Neural crest cell (in vitro differentiated cells): ENCODE results near the gene NEK11. TPM values are rescaled to one million over a fixed set of nuclear protein-coding genes. Genes with fewer than 3 reads are reported as not detected.

Experiments used
- DNase-seq: peaks from one replicate; pipeline ENCODE4 v3.0.0; 2021; ENCODE audit warnings: low read depth, mixed read lengths, low spot score
- H3K27ac Mint-ChIP-seq: one replicate; pipeline ENCODE4 v1.8.0; 2021; ENCODE audit warnings: mild to moderate bottlenecking, mixed read lengths; ENCODE audit not compliant: unreplicated experiment
- H3K27me3 Mint-ChIP-seq: 2 replicates; pipeline ENCODE4 v1.8.0; 2021; ENCODE audit warnings: low read depth, mild to moderate bottlenecking, mixed read lengths
- H3K36me3 Mint-ChIP-seq: 2 replicates; pipeline ENCODE4 v1.8.0; 2021; ENCODE audit warnings: low read depth, mild to moderate bottlenecking, mixed read lengths
- H3K4me1 Mint-ChIP-seq: 2 replicates; pipeline ENCODE4 v1.8.0; 2021; ENCODE audit warnings: mixed read lengths
- H3K4me3 Mint-ChIP-seq: one replicate; pipeline ENCODE4 v1.8.0; 2021; ENCODE audit warnings: mild to moderate bottlenecking, mixed read lengths
- H3K9me3 Mint-ChIP-seq: 2 replicates; pipeline ENCODE4 v1.8.0; 2021; ENCODE audit warnings: mixed read lengths
- CTCF ChIP-seq: fragments of 200-600 bp; sonication (generic); conservative IDR thresholded peaks from 2 replicates; pipeline ENCODE4 v1.5.0; 2021; ENCODE audit warnings: antibody characterized with exemption, mild to moderate bottlenecking
- total RNA-seq: library from RNA; stranded (reverse); gene quantifications from 2 replicates; pipeline ENCODE4 v1.2.1, GENCODE V29; 2021

Gene NEK11
- total RNA-seq, 1 donor from 2014 or later: 4.9 TPM

GRCh38 chr3:131067983-131068382, 41.3 kb downstream of the NEK11 start:
- DNase-seq: no peak
- no peak for TF ChIP-seq CTCF
- H3K4me3 Mint-ChIP-seq: no peak overlapping the region
- H3K36me3 Mint-ChIP-seq: peaks cover 5% of the 10 kb centered on the region
- H3K9me3 Mint-ChIP-seq: peaks cover 3% of the 10 kb centered on the region
- H3K27ac Mint-ChIP-seq: no peak overlapping the region
- H3K4me1 Mint-ChIP-seq: peaks cover 10% of the 10 kb centered on the region
- H3K27me3 Mint-ChIP-seq: no peaks in the 10 kb centered on the region

- TF ChIP-seq CTCF: no peak
- H3K4me3 Mint-ChIP-seq: no peak overlapping the region
- H3K36me3 Mint-ChIP-seq: no peaks in the 10 kb centered on the region
- H3K4me1 Mint-ChIP-seq: peaks cover 10% of the 10 kb centered on the region
- no peak overlapping the region for H3K27ac Mint-ChIP-seq
- no peak for DNase-seq
- H3K9me3 Mint-ChIP-seq: no peaks in the 10 kb centered on the region
- no peaks in the 10 kb centered on the region for H3K27me3 Mint-ChIP-seq
These were observed 45.5 kb downstream of the NEK11 start for GRCh38 chr3:131072099-131072559.

DNA sequence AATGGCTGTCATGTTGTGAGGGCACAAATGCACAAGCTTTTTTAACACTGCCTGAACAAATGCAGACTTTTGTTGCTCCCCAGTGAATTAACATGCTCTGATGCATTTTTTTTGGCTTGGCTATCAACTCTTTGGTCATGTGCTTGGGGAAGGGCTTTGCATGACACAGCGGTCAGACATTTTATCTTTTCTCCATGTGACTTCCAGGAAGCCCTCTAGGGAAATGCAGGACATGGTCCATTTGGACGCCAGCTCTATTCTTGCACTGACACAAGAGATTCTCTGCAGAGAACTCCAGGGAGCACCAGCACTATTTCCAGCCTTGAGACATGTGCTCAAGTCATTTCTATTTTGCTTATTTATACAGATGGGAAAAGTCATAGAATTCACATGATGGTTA, 46.2 kb downstream of the NEK11 start:
- H3K27ac Mint-ChIP-seq: no peak overlapping the region
- no peaks in the 10 kb centered on the region for H3K36me3 Mint-ChIP-seq
- no peak overlapping the region for H3K4me3 Mint-ChIP-seq
- TF ChIP-seq CTCF: no peak
- no peaks in the 10 kb centered on the region for H3K27me3 Mint-ChIP-seq
- H3K4me1 Mint-ChIP-seq: peaks cover 14% of the 10 kb centered on the region
- H3K9me3 Mint-ChIP-seq: no peaks in the 10 kb centered on the region
- no peak for DNase-seq

DNA sequence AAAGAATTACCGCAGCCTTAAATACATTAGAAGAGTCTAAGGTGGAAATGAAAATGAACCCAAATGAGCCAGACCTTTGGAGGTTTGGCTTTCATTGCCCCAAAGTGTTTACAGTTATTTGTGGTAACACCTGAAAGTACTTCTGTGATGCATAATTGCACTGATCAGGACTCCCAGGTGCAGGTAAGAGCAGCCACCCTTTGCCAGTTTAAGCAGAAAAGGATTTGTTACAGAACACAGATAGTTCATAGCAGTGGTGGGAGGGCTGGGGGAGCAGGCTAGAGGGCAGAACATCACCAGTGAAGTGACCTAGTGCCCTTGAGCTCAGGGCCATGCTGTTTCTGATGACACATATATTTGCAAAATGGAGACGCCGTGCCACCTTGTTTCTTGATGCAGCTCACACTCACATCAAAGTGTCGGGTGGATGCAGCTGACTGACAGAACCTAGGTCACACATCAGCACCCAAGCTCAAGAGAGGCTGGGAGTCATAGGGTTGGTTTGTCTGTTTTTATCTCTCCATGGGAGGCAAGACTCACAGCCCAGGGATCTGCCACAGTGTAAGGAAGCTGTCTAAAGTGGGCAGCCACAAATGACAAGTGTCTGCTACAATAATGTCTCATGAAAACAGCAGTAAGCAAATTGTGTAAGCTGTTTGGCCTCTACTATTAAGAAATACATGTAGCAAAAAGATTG, 49.1 kb downstream of the NEK11 start:
- Mint-ChIP-seq H3K4me1 (peaks cover 12% of the 10 kb centered on the region), H3K27me3 (no peaks in the 10 kb centered on the region), H3K27ac (no peak overlapping the region), H3K9me3 (no peaks in the 10 kb centered on the region), H3K4me3 (no peak overlapping the region), H3K36me3 (no peaks in the 10 kb centered on the region)
- DNase-seq: no peak
- no peak for TF ChIP-seq CTCF

DNA sequence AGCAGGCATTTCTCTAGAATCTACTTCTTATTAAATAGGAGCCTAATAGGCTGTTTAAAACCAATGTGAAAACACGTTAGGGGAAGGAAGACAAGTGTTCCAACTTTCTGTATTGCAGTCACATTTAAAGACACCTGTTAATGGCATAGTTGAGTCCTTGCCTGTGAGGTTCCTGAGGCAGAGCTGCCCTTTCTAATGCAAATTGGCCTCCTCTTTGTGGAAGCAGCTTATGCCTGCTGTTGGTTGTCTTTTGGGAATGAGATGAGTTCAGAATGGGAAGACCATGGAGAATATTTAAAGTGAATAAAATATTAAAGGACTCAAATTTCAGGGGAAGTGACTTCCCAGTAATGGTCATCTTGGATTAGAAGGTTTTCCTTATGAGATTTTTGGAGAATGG, 51.2 kb downstream of the NEK11 start:
- peaks cover 12% of the 10 kb centered on the region for H3K4me1 Mint-ChIP-seq
- DNase-seq: no peak
- no peak overlapping the region for H3K27ac Mint-ChIP-seq
- H3K4me3 Mint-ChIP-seq: no peak overlapping the region
- H3K9me3 Mint-ChIP-seq: no peaks in the 10 kb centered on the region
- no peaks in the 10 kb centered on the region for H3K27me3 Mint-ChIP-seq
- no peak for TF ChIP-seq CTCF
- H3K36me3 Mint-ChIP-seq: no peaks in the 10 kb centered on the region
